ENCODE results near the gene ANGPTL5. TPM values are rescaled to one million over a fixed set of nuclear protein-coding genes. Genes with fewer than 3 reads are reported as not detected.

ANGPTL5 gene
- polyA plus RNA-seq, 1 donor (not counting 4 experiments of a cell fraction or from before 2014, with no cell fraction given), result 0.03 TPM

DNA sequence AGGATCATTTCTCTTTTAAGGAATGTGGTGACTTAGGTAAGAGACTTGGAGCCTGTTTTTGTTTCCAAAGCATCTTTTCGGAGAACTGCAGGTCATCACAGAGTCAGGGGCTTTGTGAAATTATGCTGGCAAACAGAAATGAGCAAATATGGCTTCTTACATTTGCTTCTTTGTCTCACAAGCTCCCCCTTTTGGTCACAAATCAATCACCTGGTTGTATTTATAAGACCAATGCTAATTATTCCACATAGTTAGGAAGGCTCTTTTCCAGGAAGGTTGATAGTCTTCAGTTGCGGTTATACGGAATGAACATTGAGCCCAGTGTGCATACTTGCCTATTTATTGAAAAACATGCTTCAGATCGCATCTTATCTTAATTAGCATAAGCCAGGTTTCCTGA is 36.1 kb downstream of the ANGPTL5 start:
- Histone ChIP-seq H3K9ac (ENCODE audit: control insufficient read depth, extremely low read depth, insufficient read depth, low read length) (no peak overlapping the region), H3K4me1 (ENCODE audit: control insufficient read depth, extremely low read depth, insufficient read depth, low read length) (no peaks in the 10 kb centered on the region), H4K20me1 (ENCODE audit: control insufficient read depth, extremely low read depth, insufficient read depth, low read length) (no peaks in the 10 kb centered on the region), H3K4me3 (ENCODE audit: control insufficient read depth in 2 of 3, extremely low read depth in 1 of 3, insufficient read depth in 2 of 3, low read depth in 1 of 3, low read length in 3 of 3) (no peak overlapping the region), H3K79me2 (ENCODE audit: control insufficient read depth, insufficient read depth, low read length) (no peaks in the 10 kb centered on the region), H3K4me2 (ENCODE audit: control insufficient read depth, extremely low read depth, insufficient read depth, low read depth, low read length) (no peak overlapping the region), H3K27me3 (ENCODE audit: control insufficient read depth, extremely low read depth, insufficient read depth, low read length) (no peaks in the 10 kb centered on the region), H3K36me3 (ENCODE audit: control insufficient read depth in 2 of 2, extremely low read depth in 1 of 2, insufficient read depth in 2 of 2, low read length in 2 of 2) (no peaks in the 10 kb centered on the region), H3K9me3 (ENCODE audit: control insufficient read depth, low read depth, low read length) (no peaks in the 10 kb centered on the region), H2AFZ (ENCODE audit: control insufficient read depth, low read length) (peak overlapping the region; percentile 39), H3K27ac (ENCODE audit: control insufficient read depth, insufficient read depth, low read length) (no peak overlapping the region), H3K9me1 (ENCODE audit: control insufficient read depth, extremely low read depth, insufficient read depth, low read length) (no peaks in the 10 kb centered on the region)
- dilution Hi-C loops (cut with MboI; ENCODE audit: extremely low pct_ligation_motif_present, low sequenced_read_pairs), result no loop called here
- FAIRE-seq (peak; percentile 20), DNase-seq (ENCODE audit: low read depth, low spot score) (no peak)
- TF ChIP-seq, protein P1, sequence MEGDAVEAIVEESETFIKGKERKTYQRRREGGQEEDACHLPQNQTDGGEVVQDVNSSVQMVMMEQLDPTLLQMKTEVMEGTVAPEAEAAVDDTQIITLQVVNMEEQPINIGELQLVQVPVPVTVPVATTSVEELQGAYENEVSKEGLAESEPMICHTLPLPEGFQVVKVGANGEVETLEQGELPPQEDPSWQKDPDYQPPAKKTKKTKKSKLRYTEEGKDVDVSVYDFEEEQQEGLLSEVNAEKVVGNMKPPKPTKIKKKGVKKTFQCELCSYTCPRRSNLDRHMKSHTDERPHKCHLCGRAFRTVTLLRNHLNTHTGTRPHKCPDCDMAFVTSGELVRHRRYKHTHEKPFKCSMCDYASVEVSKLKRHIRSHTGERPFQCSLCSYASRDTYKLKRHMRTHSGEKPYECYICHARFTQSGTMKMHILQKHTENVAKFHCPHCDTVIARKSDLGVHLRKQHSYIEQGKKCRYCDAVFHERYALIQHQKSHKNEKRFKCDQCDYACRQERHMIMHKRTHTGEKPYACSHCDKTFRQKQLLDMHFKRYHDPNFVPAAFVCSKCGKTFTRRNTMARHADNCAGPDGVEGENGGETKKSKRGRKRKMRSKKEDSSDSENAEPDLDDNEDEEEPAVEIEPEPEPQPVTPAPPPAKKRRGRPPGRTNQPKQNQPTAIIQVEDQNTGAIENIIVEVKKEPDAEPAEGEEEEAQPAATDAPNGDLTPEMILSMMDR (optimal IDR thresholded peaks at IDR 0.05 in 1 of 3, IDR thresholded peaks at IDR 0.05 in 1 of 3, conservative IDR thresholded peaks at IDR 0.05 in 1 of 3; ENCODE audit: extremely low read depth in 1 of 3, insufficient read depth in 2 of 3, low read length in 3 of 3), result peak in 2 of 3 experiments; percentile 50 to 52
- no peak for TF ChIP-seq EZH2 (IDR thresholded peaks at IDR 0.05; ENCODE audit: low read length)

- Histone ChIP-seq H4K20me1 (ENCODE audit: control insufficient read depth, extremely low read depth, insufficient read depth, low read length) (no peaks in the 10 kb centered on the region), H3K4me3 (ENCODE audit: control insufficient read depth in 2 of 3, extremely low read depth in 1 of 3, insufficient read depth in 2 of 3, low read depth in 1 of 3, low read length in 3 of 3) (no peak overlapping the region), H3K27ac (ENCODE audit: control insufficient read depth, insufficient read depth, low read length) (no peak overlapping the region), H3K36me3 (ENCODE audit: control insufficient read depth in 2 of 2, extremely low read depth in 1 of 2, insufficient read depth in 2 of 2, low read length in 2 of 2) (no peaks in the 10 kb centered on the region), H3K79me2 (ENCODE audit: control insufficient read depth, insufficient read depth, low read length) (no peaks in the 10 kb centered on the region), H3K9ac (ENCODE audit: control insufficient read depth, extremely low read depth, insufficient read depth, low read length) (no peak overlapping the region), H3K27me3 (ENCODE audit: control insufficient read depth, extremely low read depth, insufficient read depth, low read length) (no peaks in the 10 kb centered on the region), H3K9me1 (ENCODE audit: control insufficient read depth, extremely low read depth, insufficient read depth, low read length) (no peaks in the 10 kb centered on the region), H3K4me1 (ENCODE audit: control insufficient read depth, extremely low read depth, insufficient read depth, low read length) (no peaks in the 10 kb centered on the region), H2AFZ (ENCODE audit: control insufficient read depth, low read length) (no peak overlapping the region), H3K4me2 (ENCODE audit: control insufficient read depth, extremely low read depth, insufficient read depth, low read depth, low read length) (no peak overlapping the region), H3K9me3 (ENCODE audit: control insufficient read depth, low read depth, low read length) (no peaks in the 10 kb centered on the region)
- no peak for FAIRE-seq
- DNase-seq (ENCODE audit: low read depth, low spot score), result no peak
- dilution Hi-C loops (cut with MboI; ENCODE audit: extremely low pct_ligation_motif_present, low sequenced_read_pairs), result no loop called here
- TF ChIP-seq, protein P1 (optimal IDR thresholded peaks at IDR 0.05 in 1 of 3, IDR thresholded peaks at IDR 0.05 in 1 of 3, conservative IDR thresholded peaks at IDR 0.05 in 1 of 3; ENCODE audit: extremely low read depth in 1 of 3, insufficient read depth in 2 of 3, low read length in 3 of 3), result no peak
- TF ChIP-seq EZH2 (IDR thresholded peaks at IDR 0.05; ENCODE audit: low read length), result no peak
Observed at GRCh38 chr11:101872171-101872882, 44.0 kb downstream of the ANGPTL5 start.

Measured in keratinocyte (primary cell).